ENCODE data around the gene JPH3.

JPH3 gene

GRCh38 chr16:87628246-87628923 lies 26.1 kb downstream of the JPH3 start:
- no peak for DNase-seq

GRCh38 chr16:87628940-87629339 lies 26.6 kb downstream of the JPH3 start:
- no peak for DNase-seq

- DNase-seq = no peak
Observed at GRCh38 chr16:87631067-87631466, 28.8 kb downstream of the JPH3 start.

GRCh38 chr16:87634411-87634810 lies 32.1 kb downstream of the JPH3 start:
- DNase-seq = no peak

GRCh38 chr16:87635541-87636049 lies 33.3 kb downstream of the JPH3 start:
- peak; percentile 4 for DNase-seq

GRCh38 chr16:87636050-87636684 lies 33.9 kb downstream of the JPH3 start:
- DNase-seq = peak; percentile 35

GRCh38 chr16:87636741-87637140 lies 34.4 kb downstream of the JPH3 start:
- no peak for DNase-seq

GRCh38 chr16:87637357-87637756 lies 35.0 kb downstream of the JPH3 start:
- DNase-seq = no peak

GRCh38 chr16:87638736-87639135 lies 36.4 kb downstream of the JPH3 start:
- DNase-seq = no peak

- DNase-seq = no peak
Observed at GRCh38 chr16:87641721-87642120, 39.4 kb downstream of the JPH3 start.

GRCh38 chr16:87642491-87642890 lies 40.2 kb downstream of the JPH3 start:
- DNase-seq = no peak

GRCh38 chr16:87644186-87644585 lies 41.9 kb downstream of the JPH3 start:
- no peak for DNase-seq

GRCh38 chr16:87644596-87644995 lies 42.3 kb downstream of the JPH3 start:
- no peak for DNase-seq

- no peak for DNase-seq
Observed at GRCh38 chr16:87645802-87646201, 43.5 kb downstream of the JPH3 start.

- DNase-seq = no peak
Observed at GRCh38 chr16:87647431-87648185, 45.3 kb downstream of the JPH3 start.

GRCh38 chr16:87648236-87648635 lies 45.9 kb downstream of the JPH3 start:
- DNase-seq = no peak

GRCh38 chr16:87648698-87649487 lies 46.6 kb downstream of the JPH3 start:
- DNase-seq = no peak

GRCh38 chr16:87652386-87652785 lies 50.1 kb downstream of the JPH3 start:
- no peak for DNase-seq

- no peak for DNase-seq
Observed at GRCh38 chr16:87652799-87653198, 50.5 kb downstream of the JPH3 start.

- DNase-seq = no peak
Observed at GRCh38 chr16:87653234-87653633, 50.9 kb downstream of the JPH3 start.

- DNase-seq = no peak
Observed at GRCh38 chr16:87654826-87655225, 52.5 kb downstream of the JPH3 start.

GRCh38 chr16:87656328-87656727 lies 54.0 kb downstream of the JPH3 start:
- DNase-seq = no peak

GRCh38 chr16:87657621-87658192 lies 55.4 kb downstream of the JPH3 start:
- DNase-seq = no peak
